K562 (cell line): Measurements from ENCODE around the gene CHD2. TPM values are rescaled to one million over a fixed set of nuclear protein-coding genes. Genes with fewer than 3 reads are reported as not detected.
A peak's percentile ranks its signal among the peaks of the same experiment; 100 is the strongest.

Experiments used
- CHCHD3 ChIP-seq: fragments of 250-450 bp; sonication (Bioruptor Pico); IDR thresholded peaks from 2 replicates; pipeline ENCODE4 v2.1.2; 2022; ENCODE audit warnings: mild to moderate bottlenecking
- FOSL1 ChIP-seq: fragments of 200-800 bp; sonication (Bioruptor generic); conservative IDR thresholded peaks from 2 replicates; pipeline ENCODE4 v1.6.1; 2016; ENCODE audit warnings: missing genetic modification characterization, missing compliant biosample characterization
- ILK ChIP-seq: fragments of 450-650 bp; IDR thresholded peaks from 2 replicates; pipeline ENCODE4 v1.6.1; 2016; ENCODE audit warnings: missing genetic modification characterization, low read depth, mild to moderate bottlenecking, missing compliant biosample characterization, moderate library complexity, borderline replicate concordance
- KLF1 ChIP-seq: fragments of 450-650 bp; IDR thresholded peaks from 2 replicates; pipeline ENCODE4 v1.6.1; 2016; ENCODE audit warnings: missing genetic modification characterization, missing compliant biosample characterization
- MEF2D ChIP-seq: conservative IDR thresholded peaks from 2 replicates; pipeline ENCODE4 v1.6.1; 2016; ENCODE audit warnings: low read depth, missing genetic modification characterization, missing compliant biosample characterization
- MIER1 ChIP-seq: fragments of 450-650 bp; IDR thresholded peaks from 2 replicates; pipeline ENCODE4 v1.6.1; 2016; ENCODE audit warnings: antibody characterized with exemption, mild to moderate bottlenecking, low read depth
- MTA1 ChIP-seq: fragments of 450-650 bp; IDR thresholded peaks from 2 replicates; pipeline ENCODE4 v1.6.1; 2017; ENCODE audit warnings: borderline replicate concordance
- NFYB ChIP-seq: IDR thresholded peaks from 2 replicates; pipeline ENCODE4 v1.6.1; 2011; ENCODE audit warnings: mild to moderate bottlenecking, moderate library complexity; ENCODE audit not compliant: insufficient read length; ENCODE audit errors: extremely low read depth
- NR1H2 ChIP-seq: sonication (generic); formaldehyde crosslinking; IDR thresholded peaks from 2 replicates; pipeline ENCODE4 v1.4.0; 2020; ENCODE audit warnings: mild to moderate bottlenecking, missing genetic modification reagents
- SMAD4 ChIP-seq: fragments of 250-450 bp; sonication (Bioruptor Pico); conservative IDR thresholded peaks from 2 replicates; pipeline ENCODE4 v1.8.0; 2021; ENCODE audit warnings: inconsistent platforms, mild to moderate bottlenecking, moderate library complexity
- SP2 ChIP-seq: IDR thresholded peaks from 2 replicates; pipeline ENCODE4 v1.6.1; 2011; ENCODE audit warnings: mild to moderate bottlenecking, low read depth, low read length, moderate library complexity; ENCODE audit not compliant: poor library complexity, severe bottlenecking; ENCODE audit errors: extremely low read depth
- STAT5A ChIP-seq: IDR thresholded peaks from 2 replicates; pipeline ENCODE4 v1.6.1; 2012; ENCODE audit warnings: low read length, inconsistent platforms, borderline replicate concordance
- TCF7L2 ChIP-seq: fragments of 150-350 bp; IDR thresholded peaks from 2 replicates; pipeline ENCODE4 v1.6.1; 2016; ENCODE audit warnings: low read depth, mild to moderate bottlenecking, low read length, moderate library complexity
- TRIM28 ChIP-seq: fragments of 450-650 bp; IDR thresholded peaks from 2 replicates; pipeline ENCODE4 v1.6.1; 2017
- ZC3H4 ChIP-seq: sonication (generic); formaldehyde crosslinking; IDR thresholded peaks from 2 replicates; pipeline ENCODE4 v1.9.0; 2021; ENCODE audit warnings: missing genetic modification reagents, borderline replicate concordance
- ZNF583 ChIP-seq: fragments of 250-450 bp; sonication (Bioruptor Pico); IDR thresholded peaks from 2 replicates; pipeline ENCODE4 v1.4.0; 2020
- ZNF668 ChIP-seq: fragments of 250-450 bp; sonication (Bioruptor Pico); IDR thresholded peaks from 2 replicates; pipeline ENCODE4 v1.8.0; 2022; ENCODE audit warnings: mild to moderate bottlenecking, inconsistent platforms
- ZSCAN29 ChIP-seq: fragments of 450-650 bp; IDR thresholded peaks from 2 replicates; pipeline ENCODE4 v1.6.1; 2017
- polyA plus RNA-seq, 8 experiments: library from polyadenylated mRNA; depleted of rRNA in 4 of 8; stranded (reverse) in 5 of 8; unstranded in 3 of 8; fragments of >200 nt; fragmentation: Nextera tagmentation in 2 of 8; fragmentation: Illumina TruSeq in 1 of 8; extraction: Ambion mirVana in 2 of 8; extraction: Trizol in 1 of 8; gene quantifications; 2 replicates each; pipeline versions ENCODE4 v1.2.1 to v1.2.3, GENCODE V29; 2011 to 2014; ENCODE audit warnings: inconsistent platforms in 1 of 8, missing spikeins in 1 of 8
- total RNA-seq, 7 experiments: library from RNA; depleted of rRNA in 6 of 7; stranded (reverse); fragments of >200 nt in 6 of 7; fragmentation: Illumina TruSeq in 2 of 7; extraction: Trizol in 2 of 7; gene quantifications; 2 replicates each; pipeline versions ENCODE4 v1.2.1 to v1.2.3, GENCODE V29; 2011 to 2021; ENCODE audit warnings: low replicate concordance in 1 of 7
- TF ChIP-seq, protein P1 (sequence below): fragments of 200-800 bp; sonication (Bioruptor generic); IDR thresholded peaks from 2 replicates; pipeline ENCODE4 v1.6.1; 2017; ENCODE audit warnings: missing genetic modification characterization, missing compliant biosample characterization
- TF ChIP-seq, protein P2 (sequence below): fragments of 250-450 bp; sonication (Bioruptor Pico); IDR thresholded peaks from 2 replicates; pipeline ENCODE4 v1.8.0; 2021; ENCODE audit warnings: moderate library complexity, mild to moderate bottlenecking, inconsistent platforms

CHD2 gene
- total and polyA plus RNA-seq, 9 of the 15 experiments (the other 6 are each of a cell fraction or from before 2014, with no cell fraction given): 38.9 to 70.8 (median 56.2) TPM

DNA sequence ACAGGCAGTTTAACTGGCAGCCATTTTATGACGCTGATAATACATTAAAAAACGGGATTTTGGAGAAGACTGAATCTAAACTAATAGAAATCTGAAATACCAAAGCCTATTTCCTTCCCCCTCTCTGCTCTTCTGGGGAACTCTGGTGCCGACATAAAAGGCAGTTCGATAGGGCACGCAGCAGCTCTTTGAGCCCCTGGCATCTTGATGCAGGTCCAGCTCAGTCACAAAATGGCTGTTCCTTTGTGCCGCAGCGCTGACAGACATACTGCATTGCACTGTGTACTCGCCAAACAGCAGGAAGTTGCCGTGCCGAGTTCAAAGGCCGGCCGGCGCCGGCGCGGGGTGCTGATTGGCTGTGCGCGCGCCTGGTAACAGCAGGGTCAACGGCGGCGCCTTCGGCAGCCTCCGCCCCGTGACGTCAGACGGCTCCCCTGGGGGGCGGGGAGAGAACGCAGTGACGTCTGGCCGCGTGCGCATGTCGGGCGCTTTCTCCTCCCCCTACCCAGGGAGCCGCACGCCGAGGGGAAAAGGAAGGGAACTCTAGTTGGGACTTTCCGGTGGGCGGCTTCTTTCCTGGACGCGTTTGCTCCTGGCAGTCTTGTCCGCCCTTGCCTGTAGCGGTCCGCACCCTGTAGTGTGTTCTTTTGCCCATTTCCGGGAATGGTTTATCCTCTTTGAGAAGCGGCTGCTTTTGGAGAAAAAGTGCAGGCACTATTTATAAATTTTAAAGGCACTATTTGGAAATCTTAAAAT, 4.0 kb downstream of the CHD2 start (continued):
- TF ChIP-seq TCF7L2 (peak; percentile 85), FOSL1 (tag) (peak; percentile 48), ILK (tag) (no peak), MIER1 (no peak), KLF1 (tag) (0 out of 2 replicates have a peak, but pooled peaks have one; percentile 60), STAT5A (peak; percentile 28; the same call in 1 of the 2 replicates), ZC3H4 (CRISPR knock-in tag) (no peak), NR1H2 (peak; percentile 77; the same call in 1 of the 2 replicates), NFYB (peak; percentile 88), ZSCAN29 (no peak), MTA1 (no peak), SMAD4 (peak; percentile 87), TRIM28 (no peak), SP2 (no peak), MEF2D (tag) (peak; percentile 79), ZNF668 (CRISPR knock-in tag) (no peak), CHCHD3 (CRISPR knock-in tag) (peak; percentile 5; the same call in 1 of the 2 replicates), ZNF583 (CRISPR knock-in tag) (0 out of 2 replicates have a peak, but pooled peaks have one; percentile 77)
- TF ChIP-seq, protein P1, sequence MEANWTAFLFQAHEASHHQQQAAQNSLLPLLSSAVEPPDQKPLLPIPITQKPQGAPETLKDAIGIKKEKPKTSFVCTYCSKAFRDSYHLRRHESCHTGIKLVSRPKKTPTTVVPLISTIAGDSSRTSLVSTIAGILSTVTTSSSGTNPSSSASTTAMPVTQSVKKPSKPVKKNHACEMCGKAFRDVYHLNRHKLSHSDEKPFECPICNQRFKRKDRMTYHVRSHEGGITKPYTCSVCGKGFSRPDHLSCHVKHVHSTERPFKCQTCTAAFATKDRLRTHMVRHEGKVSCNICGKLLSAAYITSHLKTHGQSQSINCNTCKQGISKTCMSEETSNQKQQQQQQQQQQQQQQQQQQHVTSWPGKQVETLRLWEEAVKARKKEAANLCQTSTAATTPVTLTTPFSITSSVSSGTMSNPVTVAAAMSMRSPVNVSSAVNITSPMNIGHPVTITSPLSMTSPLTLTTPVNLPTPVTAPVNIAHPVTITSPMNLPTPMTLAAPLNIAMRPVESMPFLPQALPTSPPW (CRISPR knock-in tag): peak; percentile 94
- TF ChIP-seq, protein P2, sequence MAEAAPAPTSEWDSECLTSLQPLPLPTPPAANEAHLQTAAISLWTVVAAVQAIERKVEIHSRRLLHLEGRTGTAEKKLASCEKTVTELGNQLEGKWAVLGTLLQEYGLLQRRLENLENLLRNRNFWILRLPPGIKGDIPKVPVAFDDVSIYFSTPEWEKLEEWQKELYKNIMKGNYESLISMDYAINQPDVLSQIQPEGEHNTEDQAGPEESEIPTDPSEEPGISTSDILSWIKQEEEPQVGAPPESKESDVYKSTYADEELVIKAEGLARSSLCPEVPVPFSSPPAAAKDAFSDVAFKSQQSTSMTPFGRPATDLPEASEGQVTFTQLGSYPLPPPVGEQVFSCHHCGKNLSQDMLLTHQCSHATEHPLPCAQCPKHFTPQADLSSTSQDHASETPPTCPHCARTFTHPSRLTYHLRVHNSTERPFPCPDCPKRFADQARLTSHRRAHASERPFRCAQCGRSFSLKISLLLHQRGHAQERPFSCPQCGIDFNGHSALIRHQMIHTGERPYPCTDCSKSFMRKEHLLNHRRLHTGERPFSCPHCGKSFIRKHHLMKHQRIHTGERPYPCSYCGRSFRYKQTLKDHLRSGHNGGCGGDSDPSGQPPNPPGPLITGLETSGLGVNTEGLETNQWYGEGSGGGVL (CRISPR knock-in tag): no peak
